HepG2 (cell line): ENCODE results near the gene RPS27A. TPM values are rescaled to one million over a fixed set of nuclear protein-coding genes. Genes with fewer than 3 reads are reported as not detected.
A peak's percentile ranks its signal among the peaks of the same experiment; 100 is the strongest.

Experiments
- CHD4 ChIP-seq: fragments of 200-600 bp; sonication (generic); IDR thresholded peaks from 2 replicates; pipeline ENCODE4 v1.7.0; 2017; ENCODE audit warnings: mild to moderate bottlenecking, low read length, borderline replicate concordance
- FOXP1 ChIP-seq, 2 experiments: fragments of 450-650 bp in 1 of 2; IDR thresholded peaks; 2 replicates each; pipeline ENCODE4 v1.6.1; 2017 to 2018; ENCODE audit warnings: antibody characterized with exemption in 1 of 2
- GABPB1 ChIP-seq: IDR thresholded peaks from 2 replicates; pipeline ENCODE4 v1.6.1; 2016; ENCODE audit warnings: mild to moderate bottlenecking, missing genetic modification reagents, moderate library complexity, missing compliant biosample characterization
- PLRG1 ChIP-seq: fragments of 450-650 bp; conservative IDR thresholded peaks from 2 replicates; pipeline ENCODE4 v1.6.1; 2016
- ZFP36L1 ChIP-seq: sonication (generic); formaldehyde crosslinking; IDR thresholded peaks from 2 replicates; pipeline ENCODE4 v1.8.0; 2022; ENCODE audit warnings: mild to moderate bottlenecking, missing genetic modification reagents, moderate library complexity
- ZFP37 ChIP-seq: sonication (generic); formaldehyde crosslinking; IDR thresholded peaks from 2 replicates; pipeline ENCODE4 v1.4.0; 2020; ENCODE audit warnings: missing genetic modification reagents, borderline replicate concordance
- ZFP90 ChIP-seq: sonication (generic); formaldehyde crosslinking; IDR thresholded peaks from 2 replicates; pipeline ENCODE4 v1.8.0; 2022; ENCODE audit warnings: missing genetic modification reagents, mild to moderate bottlenecking, inconsistent platforms, borderline replicate concordance
- ZNF124 ChIP-seq: sonication (generic); formaldehyde crosslinking; IDR thresholded peaks from 2 replicates; pipeline ENCODE4 v1.4.0; 2020; ENCODE audit warnings: missing genetic modification reagents
- ZNF790 ChIP-seq: sonication (generic); formaldehyde crosslinking; IDR thresholded peaks from 2 replicates; pipeline ENCODE4 v1.8.0; 2022; ENCODE audit warnings: missing genetic modification reagents, mild to moderate bottlenecking, borderline replicate concordance
- ZNF891 ChIP-seq: sonication (generic); formaldehyde crosslinking; IDR thresholded peaks from 2 replicates; pipeline ENCODE4 v1.5.0; 2020; ENCODE audit warnings: mild to moderate bottlenecking, missing genetic modification reagents
- polyA plus RNA-seq, 8 experiments: library from polyadenylated mRNA; depleted of rRNA in 3 of 8; stranded (reverse) in 7 of 8; unstranded in 1 of 8; fragments of >200 nt; fragmentation: Illumina TruSeq in 4 of 8; extraction: Trizol in 4 of 8; gene quantifications; 2 replicates each; pipeline versions ENCODE4 v1.2.1 to v1.2.3, GENCODE V29; 2011 to 2016; ENCODE audit warnings: low read depth in 4 of 8, missing spikeins in 1 of 8, mixed read lengths in 1 of 8; ENCODE audit not compliant: insufficient read depth in 1 of 8
- total RNA-seq, 5 experiments: library from RNA; depleted of rRNA; stranded (reverse); fragments of >200 nt; fragmentation: Illumina TruSeq; extraction: Trizol; gene quantifications; 2 replicates each; pipeline ENCODE4 v1.2.3, GENCODE V29; 2016; ENCODE audit warnings: low read depth in 1 of 5
- TF ChIP-seq, protein P1 (sequence below): sonication (generic); formaldehyde crosslinking; IDR thresholded peaks from 2 replicates; pipeline ENCODE4 v1.5.1; 2020; ENCODE audit warnings: mild to moderate bottlenecking, missing genetic modification reagents, moderate library complexity
- TF ChIP-seq, protein P2 (sequence below): IDR thresholded peaks from 2 replicates; pipeline ENCODE4 v1.6.1; 2016; ENCODE audit warnings: missing compliant biosample characterization, missing genetic modification reagents, borderline replicate concordance
- TF ChIP-seq, protein P3 (sequence below): sonication (generic); formaldehyde crosslinking; IDR thresholded peaks from 2 replicates; pipeline ENCODE4 v1.5.0; 2020; ENCODE audit warnings: mild to moderate bottlenecking, missing genetic modification reagents, borderline replicate concordance

Gene RPS27A
- total and polyA plus RNA-seq, 2 of the 13 experiments (the other 11 are each of a cell fraction or from before 2014, with no cell fraction given), result 2,779 to 3,269 TPM

DNA sequence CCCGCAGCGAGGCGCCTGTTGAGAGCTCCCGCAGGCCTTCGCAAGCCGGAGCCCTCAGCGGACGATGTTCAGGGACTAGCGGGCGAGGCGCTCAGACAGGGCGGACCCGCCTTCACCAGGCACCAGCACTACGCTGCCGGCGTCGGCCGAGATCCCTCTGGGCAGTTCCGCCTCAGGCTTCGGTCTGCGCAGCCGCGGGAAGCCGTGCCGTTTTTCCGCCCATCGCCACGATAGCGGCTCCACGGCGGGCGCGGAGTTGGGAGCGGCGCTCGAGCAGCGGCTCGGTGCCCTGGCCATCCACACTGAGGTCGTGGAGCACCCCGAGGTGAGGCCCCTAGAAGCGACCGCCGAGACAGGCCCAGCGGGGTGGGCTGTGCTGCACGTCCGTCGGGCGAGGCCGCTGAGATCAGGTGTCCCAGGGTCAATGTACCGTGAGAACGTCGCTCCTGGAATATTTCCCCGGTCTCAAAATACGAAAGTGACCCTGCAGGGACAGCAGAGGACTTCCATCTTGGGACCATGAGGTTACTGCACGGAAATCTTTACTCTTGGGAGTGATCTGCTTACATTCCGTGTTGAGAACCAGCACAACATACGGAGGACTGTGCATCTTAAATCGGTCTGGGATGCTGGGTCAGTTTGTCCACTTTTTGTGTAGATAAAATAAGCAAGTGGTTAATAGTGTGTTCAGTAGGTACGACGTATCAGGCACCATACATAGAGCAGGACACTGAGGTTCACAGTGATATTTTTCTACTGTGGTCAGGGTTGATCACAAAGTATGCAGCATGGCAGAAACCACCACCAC is 49.8 kb downstream of the RPS27A start (continued):
- TF ChIP-seq, protein P1, sequence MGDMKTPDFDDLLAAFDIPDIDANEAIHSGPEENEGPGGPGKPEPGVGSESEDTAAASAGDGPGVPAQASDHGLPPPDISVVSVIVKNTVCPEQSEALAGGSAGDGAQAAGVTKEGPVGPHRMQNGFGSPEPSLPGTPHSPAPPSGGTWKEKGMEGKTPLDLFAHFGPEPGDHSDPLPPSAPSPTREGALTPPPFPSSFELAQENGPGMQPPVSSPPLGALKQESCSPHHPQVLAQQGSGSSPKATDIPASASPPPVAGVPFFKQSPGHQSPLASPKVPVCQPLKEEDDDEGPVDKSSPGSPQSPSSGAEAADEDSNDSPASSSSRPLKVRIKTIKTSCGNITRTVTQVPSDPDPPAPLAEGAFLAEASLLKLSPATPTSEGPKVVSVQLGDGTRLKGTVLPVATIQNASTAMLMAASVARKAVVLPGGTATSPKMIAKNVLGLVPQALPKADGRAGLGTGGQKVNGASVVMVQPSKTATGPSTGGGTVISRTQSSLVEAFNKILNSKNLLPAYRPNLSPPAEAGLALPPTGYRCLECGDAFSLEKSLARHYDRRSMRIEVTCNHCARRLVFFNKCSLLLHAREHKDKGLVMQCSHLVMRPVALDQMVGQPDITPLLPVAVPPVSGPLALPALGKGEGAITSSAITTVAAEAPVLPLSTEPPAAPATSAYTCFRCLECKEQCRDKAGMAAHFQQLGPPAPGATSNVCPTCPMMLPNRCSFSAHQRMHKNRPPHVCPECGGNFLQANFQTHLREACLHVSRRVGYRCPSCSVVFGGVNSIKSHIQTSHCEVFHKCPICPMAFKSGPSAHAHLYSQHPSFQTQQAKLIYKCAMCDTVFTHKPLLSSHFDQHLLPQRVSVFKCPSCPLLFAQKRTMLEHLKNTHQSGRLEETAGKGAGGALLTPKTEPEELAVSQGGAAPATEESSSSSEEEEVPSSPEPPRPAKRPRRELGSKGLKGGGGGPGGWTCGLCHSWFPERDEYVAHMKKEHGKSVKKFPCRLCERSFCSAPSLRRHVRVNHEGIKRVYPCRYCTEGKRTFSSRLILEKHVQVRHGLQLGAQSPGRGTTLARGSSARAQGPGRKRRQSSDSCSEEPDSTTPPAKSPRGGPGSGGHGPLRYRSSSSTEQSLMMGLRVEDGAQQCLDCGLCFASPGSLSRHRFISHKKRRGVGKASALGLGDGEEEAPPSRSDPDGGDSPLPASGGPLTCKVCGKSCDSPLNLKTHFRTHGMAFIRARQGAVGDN (CRISPR knock-in tag), result peak; percentile 100
- TF ChIP-seq ZFP90, result peak; percentile 94
- peak; percentile 92; the same call in 1 of the 2 replicates for TF ChIP-seq ZNF891 (CRISPR knock-in tag)
- no peak for TF ChIP-seq FOXP1 (IDR thresholded peaks at IDR 0.05)
- no peak for TF ChIP-seq FOXP1 (CRISPR knock-in tag; IDR thresholded peaks at IDR 0.05)
- peak; percentile 93 for TF ChIP-seq GABPB1
- TF ChIP-seq, protein P2, sequence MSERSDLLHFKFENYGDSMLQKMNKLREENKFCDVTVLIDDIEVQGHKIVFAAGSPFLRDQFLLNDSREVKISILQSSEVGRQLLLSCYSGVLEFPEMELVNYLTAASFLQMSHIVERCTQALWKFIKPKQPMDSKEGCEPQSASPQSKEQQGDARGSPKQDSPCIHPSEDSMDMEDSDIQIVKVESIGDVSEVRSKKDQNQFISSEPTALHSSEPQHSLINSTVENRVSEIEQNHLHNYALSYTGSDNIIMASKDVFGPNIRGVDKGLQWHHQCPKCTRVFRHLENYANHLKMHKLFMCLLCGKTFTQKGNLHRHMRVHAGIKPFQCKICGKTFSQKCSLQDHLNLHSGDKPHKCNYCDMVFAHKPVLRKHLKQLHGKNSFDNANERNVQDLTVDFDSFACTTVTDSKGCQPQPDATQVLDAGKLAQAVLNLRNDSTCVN (CRISPR knock-in tag), result peak; percentile 83
- TF ChIP-seq ZFP36L1 (CRISPR knock-in tag), result 0 out of 2 replicates have a peak, but pooled peaks have one; percentile 73
- peak; percentile 59; the same call in 1 of the 2 replicates for TF ChIP-seq ZNF790
- TF ChIP-seq CHD4, result no peak; the same call in 1 of the 2 replicates
- TF ChIP-seq ZNF124 (CRISPR knock-in tag), result peak; percentile 59; the same call in 1 of the 2 replicates
- TF ChIP-seq ZFP37 (CRISPR knock-in tag), result peak; percentile 49; the same call in 1 of the 2 replicates
- TF ChIP-seq, protein P3, sequence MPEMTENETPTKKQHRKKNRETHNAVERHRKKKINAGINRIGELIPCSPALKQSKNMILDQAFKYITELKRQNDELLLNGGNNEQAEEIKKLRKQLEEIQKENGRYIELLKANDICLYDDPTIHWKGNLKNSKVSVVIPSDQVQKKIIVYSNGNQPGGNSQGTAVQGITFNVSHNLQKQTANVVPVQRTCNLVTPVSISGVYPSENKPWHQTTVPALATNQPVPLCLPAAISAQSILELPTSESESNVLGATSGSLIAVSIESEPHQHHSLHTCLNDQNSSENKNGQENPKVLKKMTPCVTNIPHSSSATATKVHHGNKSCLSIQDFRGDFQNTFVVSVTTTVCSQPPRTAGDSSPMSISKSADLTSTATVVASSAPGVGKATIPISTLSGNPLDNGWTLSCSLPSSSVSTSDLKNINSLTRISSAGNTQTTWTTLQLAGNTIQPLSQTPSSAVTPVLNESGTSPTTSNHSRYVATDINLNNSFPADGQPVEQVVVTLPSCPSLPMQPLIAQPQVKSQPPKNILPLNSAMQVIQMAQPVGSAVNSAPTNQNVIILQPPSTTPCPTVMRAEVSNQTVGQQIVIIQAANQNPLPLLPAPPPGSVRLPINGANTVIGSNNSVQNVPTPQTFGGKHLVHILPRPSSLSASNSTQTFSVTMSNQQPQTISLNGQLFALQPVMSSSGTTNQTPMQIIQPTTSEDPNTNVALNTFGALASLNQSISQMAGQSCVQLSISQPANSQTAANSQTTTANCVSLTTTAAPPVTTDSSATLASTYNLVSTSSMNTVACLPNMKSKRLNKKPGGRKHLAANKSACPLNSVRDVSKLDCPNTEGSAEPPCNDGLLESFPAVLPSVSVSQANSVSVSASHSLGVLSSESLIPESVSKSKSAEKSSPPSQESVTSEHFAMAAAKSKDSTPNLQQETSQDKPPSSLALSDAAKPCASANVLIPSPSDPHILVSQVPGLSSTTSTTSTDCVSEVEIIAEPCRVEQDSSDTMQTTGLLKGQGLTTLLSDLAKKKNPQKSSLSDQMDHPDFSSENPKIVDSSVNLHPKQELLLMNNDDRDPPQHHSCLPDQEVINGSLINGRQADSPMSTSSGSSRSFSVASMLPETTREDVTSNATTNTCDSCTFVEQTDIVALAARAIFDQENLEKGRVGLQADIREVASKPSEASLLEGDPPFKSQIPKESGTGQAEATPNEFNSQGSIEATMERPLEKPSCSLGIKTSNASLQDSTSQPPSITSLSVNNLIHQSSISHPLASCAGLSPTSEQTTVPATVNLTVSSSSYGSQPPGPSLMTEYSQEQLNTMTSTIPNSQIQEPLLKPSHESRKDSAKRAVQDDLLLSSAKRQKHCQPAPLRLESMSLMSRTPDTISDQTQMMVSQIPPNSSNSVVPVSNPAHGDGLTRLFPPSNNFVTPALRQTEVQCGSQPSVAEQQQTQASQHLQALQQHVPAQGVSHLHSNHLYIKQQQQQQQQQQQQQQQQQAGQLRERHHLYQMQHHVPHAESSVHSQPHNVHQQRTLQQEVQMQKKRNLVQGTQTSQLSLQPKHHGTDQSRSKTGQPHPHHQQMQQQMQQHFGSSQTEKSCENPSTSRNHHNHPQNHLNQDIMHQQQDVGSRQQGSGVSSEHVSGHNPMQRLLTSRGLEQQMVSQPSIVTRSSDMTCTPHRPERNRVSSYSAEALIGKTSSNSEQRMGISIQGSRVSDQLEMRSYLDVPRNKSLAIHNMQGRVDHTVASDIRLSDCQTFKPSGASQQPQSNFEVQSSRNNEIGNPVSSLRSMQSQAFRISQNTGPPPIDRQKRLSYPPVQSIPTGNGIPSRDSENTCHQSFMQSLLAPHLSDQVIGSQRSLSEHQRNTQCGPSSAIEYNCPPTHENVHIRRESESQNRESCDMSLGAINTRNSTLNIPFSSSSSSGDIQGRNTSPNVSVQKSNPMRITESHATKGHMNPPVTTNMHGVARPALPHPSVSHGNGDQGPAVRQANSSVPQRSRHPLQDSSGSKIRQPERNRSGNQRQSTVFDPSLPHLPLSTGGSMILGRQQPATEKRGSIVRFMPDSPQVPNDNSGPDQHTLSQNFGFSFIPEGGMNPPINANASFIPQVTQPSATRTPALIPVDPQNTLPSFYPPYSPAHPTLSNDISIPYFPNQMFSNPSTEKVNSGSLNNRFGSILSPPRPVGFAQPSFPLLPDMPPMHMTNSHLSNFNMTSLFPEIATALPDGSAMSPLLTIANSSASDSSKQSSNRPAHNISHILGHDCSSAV (CRISPR knock-in tag), result peak; percentile 91; the same call in 1 of the 2 replicates
- TF ChIP-seq PLRG1, result no peak
